KG1 (cell line): ENCODE measurements around the gene GRAMD4.
"Not testable (repeated sequence)": the region's sequence is repeated elsewhere in the genome, so short reads cannot be mapped to it uniquely, and the experiment has no call there.

Experiments
- DNase-seq: peaks from one replicate; lab custom pipeline; 2025; lab: John Stamatoyannopoulos, UW

GRAMD4 gene

GRCh38 chr22:46620588-46621242 lies 529 bp downstream of the GRAMD4 start:
- DNase-seq, result no peak

- DNase-seq, result not testable (repeated sequence)
Measured at GRCh38 chr22:46621243-46621930, 1.2 kb downstream of the GRAMD4 start.

- DNase-seq, result no peak
Measured at GRCh38 chr22:46622081-46622521, 1.9 kb downstream of the GRAMD4 start.

GRCh38 chr22:46625113-46625842 lies 5.1 kb downstream of the GRAMD4 start:
- no peak for DNase-seq

- no peak for DNase-seq
Measured at GRCh38 chr22:46625843-46626349, 5.7 kb downstream of the GRAMD4 start.

GRCh38 chr22:46626356-46626755 lies 6.2 kb downstream of the GRAMD4 start:
- DNase-seq, result no peak

- no peak for DNase-seq
Measured at GRCh38 chr22:46626911-46627805, 7.0 kb downstream of the GRAMD4 start.

GRCh38 chr22:46627806-46628482 lies 7.8 kb downstream of the GRAMD4 start:
- no peak for DNase-seq

- DNase-seq, result no peak
Measured at GRCh38 chr22:46628756-46629155, 8.6 kb downstream of the GRAMD4 start.

- no peak for DNase-seq
Measured at GRCh38 chr22:46629291-46629690, 9.1 kb downstream of the GRAMD4 start.

- DNase-seq, result no peak
Measured at GRCh38 chr22:46631113-46631512, 10.9 kb downstream of the GRAMD4 start.

- DNase-seq, result no peak
Measured at GRCh38 chr22:46632646-46633249, 12.6 kb downstream of the GRAMD4 start.

GRCh38 chr22:46633334-46633890 lies 13.2 kb downstream of the GRAMD4 start:
- DNase-seq, result no peak

- DNase-seq, result no peak
Measured at GRCh38 chr22:46634011-46634699, 14.0 kb downstream of the GRAMD4 start.

- not testable (repeated sequence) for DNase-seq
Measured at GRCh38 chr22:46634973-46635685, 14.9 kb downstream of the GRAMD4 start.

- DNase-seq, result no peak
Measured at GRCh38 chr22:46635756-46636155, 15.6 kb downstream of the GRAMD4 start.

GRCh38 chr22:46636221-46637002 lies 16.2 kb downstream of the GRAMD4 start:
- no peak for DNase-seq
